Keratinocyte (primary cell): ENCODE results near the gene PCDHB6. TPM values are rescaled to one million over a fixed set of nuclear protein-coding genes. Genes with fewer than 3 reads are reported as not detected.
"Not testable (repeated sequence)": the region's sequence is repeated elsewhere in the genome, so short reads cannot be mapped to it uniquely, and the experiment has no call there.

Source experiments
- DNase-seq: peaks from one replicate; pipeline ENCODE4 v3.0.0-alpha.2; 2011; ENCODE audit warnings: low read depth, missing footprints, low spot score
- FAIRE-seq: peaks from 2 replicates; lab custom pipeline; 2011; peaks lifted over from hg19 to GRCh38; lab: Jason Lieb, UNC
- H2AFZ ChIP-seq: 2 replicates; pipeline ENCODE4 v1.6.0; 2012; ENCODE audit warnings: low read length, control low read depth, inconsistent platforms; ENCODE audit not compliant: control insufficient read depth
- H3K27ac ChIP-seq: 2 replicates; pipeline ENCODE4 v1.5.1; 2011; ENCODE audit warnings: low read length; ENCODE audit not compliant: control insufficient read depth, insufficient read depth
- H3K27me3 ChIP-seq: 3 replicates; pipeline ENCODE4 v1.6.0; 2011; ENCODE audit warnings: low read length; ENCODE audit not compliant: control insufficient read depth, insufficient read depth; ENCODE audit errors: extremely low read depth
- H3K36me3 ChIP-seq, 2 experiments: 2 replicates in 1 of 2; 3 replicates in 1 of 2; pipeline ENCODE4 v1.5.1; 2011; ENCODE audit warnings: low read length in 2 of 2, mild to moderate bottlenecking in 1 of 2; ENCODE audit not compliant: control insufficient read depth in 2 of 2, insufficient read depth in 2 of 2; ENCODE audit errors: extremely low read depth in 1 of 2
- H3K4me1 ChIP-seq: 3 replicates; pipeline ENCODE4 v1.5.1; 2011; ENCODE audit warnings: low read length; ENCODE audit not compliant: control insufficient read depth, insufficient read depth; ENCODE audit errors: extremely low read depth
- H3K4me2 ChIP-seq: 3 replicates; pipeline ENCODE4 v1.6.0; 2011; ENCODE audit warnings: low read depth, low read length; ENCODE audit not compliant: control insufficient read depth, insufficient read depth; ENCODE audit errors: extremely low read depth
- H3K4me3 ChIP-seq, 3 experiments: fragments of 200-600 bp in 1 of 3; sonication (generic) in 1 of 3; 2 replicates in 2 of 3; 3 replicates in 1 of 3; pipeline ENCODE4 v1.5.1; 2011 to 2016; ENCODE audit warnings: low read length in 3 of 3, mild to moderate bottlenecking in 3 of 3, control low read depth in 2 of 3, inconsistent platforms in 1 of 3, low read depth in 1 of 3, mixed read lengths in 1 of 3, mixed run types in 1 of 3, moderate library complexity in 1 of 3; ENCODE audit not compliant: control insufficient read depth in 2 of 3, insufficient read depth in 2 of 3; ENCODE audit errors: extremely low read depth in 1 of 3
- H3K79me2 ChIP-seq: 2 replicates; pipeline ENCODE4 v1.6.0; 2012; ENCODE audit warnings: low read length; ENCODE audit not compliant: control insufficient read depth, insufficient read depth
- H3K9ac ChIP-seq: 3 replicates; pipeline ENCODE4 v1.6.0; 2011; ENCODE audit warnings: low read length; ENCODE audit not compliant: control insufficient read depth, insufficient read depth; ENCODE audit errors: extremely low read depth
- H3K9me1 ChIP-seq: 3 replicates; pipeline ENCODE4 v1.6.0; 2011; ENCODE audit warnings: low read length; ENCODE audit not compliant: control insufficient read depth, insufficient read depth; ENCODE audit errors: extremely low read depth
- H3K9me3 ChIP-seq: 2 replicates; pipeline ENCODE4 v1.5.1; 2012; ENCODE audit warnings: low read depth, low read length; ENCODE audit not compliant: control insufficient read depth
- H4K20me1 ChIP-seq: 3 replicates; pipeline ENCODE4 v1.6.0; 2011; ENCODE audit warnings: low read length; ENCODE audit not compliant: control insufficient read depth, insufficient read depth; ENCODE audit errors: extremely low read depth
- EZH2 ChIP-seq: IDR thresholded peaks from one replicate; pipeline ENCODE4 v1.6.1; 2012; ENCODE audit warnings: inconsistent platforms, mild to moderate bottlenecking, low read length, moderate library complexity
- dilution Hi-C: fragments of 300-500 bp; cut with MboI; formaldehyde crosslinking; loops from one replicate; pipeline ENCODE4 v1.7.0; 2020; ENCODE audit warnings: low sequenced_read_pairs; ENCODE audit not compliant: extremely low pct_ligation_motif_present
- polyA plus RNA-seq, 5 experiments: library from polyadenylated mRNA; depleted of rRNA in 3 of 5; stranded (reverse) in 3 of 5; stranded (forward) in 1 of 5; unstranded in 1 of 5; fragments of >200 nt; gene quantifications; 1 replicate in 1 of 5; 2 replicates in 3 of 5; 3 replicates in 1 of 5; pipeline versions ENCODE4 v1.2.1 to v1.2.3, GENCODE V29; 2011 to 2012; ENCODE audit warnings: missing spikeins in 2 of 5, low read depth in 1 of 5, low replicate concordance in 1 of 5
- TF ChIP-seq, protein P1 (sequence below), 3 experiments: IDR thresholded peaks in 1 of 3; conservative IDR thresholded peaks in 1 of 3; optimal IDR thresholded peaks in 1 of 3; 2 replicates in 2 of 3; 3 replicates in 1 of 3; pipeline versions ENCODE3 to v1.5.1; 2011; ENCODE audit warnings: low read length in 3 of 3, mild to moderate bottlenecking in 3 of 3, moderate library complexity in 2 of 3, control low read depth in 1 of 3, inconsistent platforms in 1 of 3; ENCODE audit not compliant: insufficient read depth in 2 of 3; ENCODE audit errors: extremely low read depth in 1 of 3

The PCDHB6 gene
- polyA plus RNA-seq, 1 donor (not counting 4 experiments of a cell fraction or from before 2014, with no cell fraction given) = 0.03 TPM

DNA sequence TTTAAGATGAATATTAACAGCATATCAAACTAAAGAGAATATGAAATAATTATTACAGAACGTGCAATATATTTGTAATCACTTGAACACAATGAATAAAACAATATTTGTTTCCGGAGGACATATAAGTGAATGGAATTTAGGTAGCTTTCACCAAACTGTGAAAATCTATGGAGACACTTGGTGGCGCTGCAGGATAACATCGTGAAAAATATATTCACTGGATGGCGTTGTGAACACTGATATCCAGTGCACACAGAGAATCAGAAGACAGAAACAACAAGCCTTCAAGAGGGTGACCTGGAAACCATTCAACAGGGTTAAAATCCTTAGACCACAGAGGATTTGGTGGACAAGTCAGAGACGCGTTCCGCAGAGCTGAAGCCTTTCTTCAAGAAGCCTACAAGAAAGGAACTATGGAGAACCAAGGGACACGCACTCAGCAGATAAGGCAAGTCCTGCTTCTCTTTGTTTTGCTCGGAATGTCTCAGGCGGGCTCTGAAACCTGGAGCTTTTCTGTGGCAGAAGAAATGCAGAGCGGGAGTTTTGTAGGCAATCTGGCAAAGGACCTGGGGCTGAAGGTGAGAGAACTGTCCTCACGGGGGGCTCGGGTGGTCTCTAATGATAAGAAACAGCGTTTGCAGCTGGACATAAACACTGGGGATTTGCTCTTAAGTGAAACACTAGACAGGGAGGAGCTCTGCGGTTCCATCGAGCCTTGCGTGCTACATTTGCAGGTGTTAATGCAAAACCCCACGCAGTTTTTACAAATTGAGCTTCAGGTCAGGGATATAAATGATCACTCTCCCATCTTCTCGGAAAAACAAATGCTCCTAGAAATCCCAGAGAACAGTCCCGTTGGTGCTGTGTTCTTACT is 49.7 kb downstream of the PCDHB6 start, which contains the start of gene PCDHB11:
PCDHB11 (plus strand) TSS at position 269 of the 877 bp plus-strand sequence; CDS start at position 417, 148 bp downstream.
- Histone ChIP-seq H3K27me3 (no peaks in the 10 kb centered on the region), H3K79me2 (no peaks in the 10 kb centered on the region), H3K4me2 (no peak within 1 kb of the TSS), H3K9me1 (no peaks in the 10 kb centered on the region), H3K9me3 (no peaks in the 10 kb centered on the region), H2AFZ (no peak within 1 kb of the TSS), H3K4me3 (no peak within 1 kb of the TSS), H3K36me3 (no peaks in the 10 kb centered on the region), H3K4me1 (no peaks in the 10 kb centered on the region), H3K27ac (no peak within 1 kb of the TSS), H3K9ac (no peak within 1 kb of the TSS), H4K20me1 (no peaks in the 10 kb centered on the region)
- no peak for TF ChIP-seq EZH2
- TF ChIP-seq, protein P1, sequence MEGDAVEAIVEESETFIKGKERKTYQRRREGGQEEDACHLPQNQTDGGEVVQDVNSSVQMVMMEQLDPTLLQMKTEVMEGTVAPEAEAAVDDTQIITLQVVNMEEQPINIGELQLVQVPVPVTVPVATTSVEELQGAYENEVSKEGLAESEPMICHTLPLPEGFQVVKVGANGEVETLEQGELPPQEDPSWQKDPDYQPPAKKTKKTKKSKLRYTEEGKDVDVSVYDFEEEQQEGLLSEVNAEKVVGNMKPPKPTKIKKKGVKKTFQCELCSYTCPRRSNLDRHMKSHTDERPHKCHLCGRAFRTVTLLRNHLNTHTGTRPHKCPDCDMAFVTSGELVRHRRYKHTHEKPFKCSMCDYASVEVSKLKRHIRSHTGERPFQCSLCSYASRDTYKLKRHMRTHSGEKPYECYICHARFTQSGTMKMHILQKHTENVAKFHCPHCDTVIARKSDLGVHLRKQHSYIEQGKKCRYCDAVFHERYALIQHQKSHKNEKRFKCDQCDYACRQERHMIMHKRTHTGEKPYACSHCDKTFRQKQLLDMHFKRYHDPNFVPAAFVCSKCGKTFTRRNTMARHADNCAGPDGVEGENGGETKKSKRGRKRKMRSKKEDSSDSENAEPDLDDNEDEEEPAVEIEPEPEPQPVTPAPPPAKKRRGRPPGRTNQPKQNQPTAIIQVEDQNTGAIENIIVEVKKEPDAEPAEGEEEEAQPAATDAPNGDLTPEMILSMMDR (optimal IDR thresholded peaks at IDR 0.05 in 1 of 3, IDR thresholded peaks at IDR 0.05 in 1 of 3, conservative IDR thresholded peaks at IDR 0.05 in 1 of 3; ENCODE audit: extremely low read depth in 1 of 3, insufficient read depth in 2 of 3, low read length in 3 of 3) = no peak
- dilution Hi-C loops = no loop called here
- FAIRE-seq (no peak), DNase-seq (no peak)

DNA sequence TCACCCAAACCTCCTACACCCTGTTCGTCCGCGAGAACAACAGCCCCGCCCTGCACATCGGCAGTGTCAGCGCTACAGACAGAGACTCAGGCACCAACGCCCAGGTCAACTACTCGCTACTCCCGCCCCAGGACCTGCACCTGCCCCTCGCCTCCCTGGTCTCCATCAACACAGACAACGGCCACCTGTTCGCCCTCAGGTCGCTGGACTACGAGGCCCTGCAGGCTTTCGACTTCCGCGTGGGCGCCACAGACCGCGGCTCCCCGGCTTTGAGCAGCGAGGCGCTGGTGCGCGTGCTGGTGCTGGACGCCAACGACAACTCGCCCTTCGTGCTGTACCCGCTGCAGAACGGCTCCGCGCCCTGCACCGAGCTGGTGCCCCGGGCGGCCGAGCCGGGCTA is 51.3 kb downstream of the PCDHB6 start:
- DNase-seq, H2AFZ ChIP-seq, H3K9me1 ChIP-seq, FAIRE-seq, H3K27me3 ChIP-seq, H3K9ac ChIP-seq, H3K4me3 ChIP-seq, H4K20me1 ChIP-seq, dilution Hi-C loops, H3K9me3 ChIP-seq, H3K4me1 ChIP-seq, H3K36me3 ChIP-seq, H3K27ac ChIP-seq, H3K79me2 ChIP-seq, H3K4me2 ChIP-seq: not testable (repeated sequence)

DNA sequence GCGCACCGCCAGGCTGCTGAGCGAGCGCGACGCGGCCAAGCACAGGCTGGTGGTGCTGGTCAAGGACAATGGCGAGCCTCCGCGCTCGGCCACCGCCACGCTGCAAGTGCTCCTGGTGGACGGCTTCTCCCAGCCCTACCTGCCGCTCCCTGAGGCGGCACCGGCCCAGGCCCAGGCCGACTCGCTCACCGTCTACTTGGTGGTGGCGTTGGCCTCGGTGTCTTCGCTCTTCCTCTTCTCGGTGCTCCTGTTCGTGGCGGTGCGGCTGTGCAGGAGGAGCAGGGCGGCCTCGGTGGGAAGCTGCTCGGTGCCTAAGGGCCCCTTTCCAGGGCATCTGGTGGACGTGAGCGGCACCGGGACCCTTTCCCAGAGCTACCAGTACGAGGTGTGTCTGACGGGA is 51.8 kb downstream of the PCDHB6 start:
- H3K4me2 ChIP-seq, H3K27ac ChIP-seq, FAIRE-seq, H3K79me2 ChIP-seq, H4K20me1 ChIP-seq, H3K4me3 ChIP-seq, dilution Hi-C loops, H3K9ac ChIP-seq, H3K9me1 ChIP-seq, DNase-seq, H3K36me3 ChIP-seq, H2AFZ ChIP-seq, H3K4me1 ChIP-seq, H3K27me3 ChIP-seq, H3K9me3 ChIP-seq: not testable (repeated sequence)

Other genes with a start within 250 kb of the PCDHB6 start
- 0.14 to 0.64 TPM (median 0.45 TPM) in 3 replicates for gene PCDHAC1, start 223.8 kb upstream of the PCDHB6 start, polyA plus RNA-seq
- gene PCDHAC2, start 183.6 kb upstream of the PCDHB6 start, polyA plus RNA-seq = 1.2 to 2.1 TPM (median 1.9 TPM) in 3 replicates
- gene PCDHB1, start 98.7 kb upstream of the PCDHB6 start, polyA plus RNA-seq = not detected in 3 replicates
- gene PCDHB2, start 55.4 kb upstream of the PCDHB6 start, polyA plus RNA-seq = 0.26 to 1.1 TPM (median 0.46 TPM) in 3 replicates
- 0.03 to 0.08 TPM (median 0.05 TPM) in 3 replicates for gene PCDHB3, start 49.6 kb upstream of the PCDHB6 start, polyA plus RNA-seq
- gene PCDHB4, start 28.2 kb upstream of the PCDHB6 start, polyA plus RNA-seq = 0.04 to 0.05 TPM in 2 of 3 replicates, not detected in the other
- 0.07 to 0.10 TPM (median 0.09 TPM) in 3 replicates for gene PCDHB5, start 14.9 kb upstream of the PCDHB6 start, polyA plus RNA-seq
- gene PCDHB7, start 22.6 kb downstream of the PCDHB6 start, polyA plus RNA-seq = not detected in 3 replicates
- not detected in 3 replicates for gene PCDHB8, start 27.7 kb downstream of the PCDHB6 start, polyA plus RNA-seq
- gene PCDHB16, start 32.3 kb downstream of the PCDHB6 start, polyA plus RNA-seq = 0.02 to 0.09 TPM (median 0.07 TPM) in 3 replicates
- gene PCDHB9, start 37.1 kb downstream of the PCDHB6 start, polyA plus RNA-seq = 0.01 TPM in 1 of 3 replicates, not detected in the others
- gene PCDHB10, start 42.3 kb downstream of the PCDHB6 start, polyA plus RNA-seq = 0.04 to 0.07 TPM (median 0.05 TPM) in 3 replicates
- not detected in 3 replicates for gene PCDHB11, start 49.6 kb downstream of the PCDHB6 start, polyA plus RNA-seq
- gene PCDHB12, start 58.7 kb downstream of the PCDHB6 start, polyA plus RNA-seq = 0.03 TPM in 1 of 3 replicates, not detected in the others
- 0.07 to 0.13 TPM (median 0.09 TPM) in 3 replicates for gene PCDHB13, start 63.9 kb downstream of the PCDHB6 start, polyA plus RNA-seq
- gene PCDHB14, start 73.3 kb downstream of the PCDHB6 start, polyA plus RNA-seq = 0.13 to 0.41 TPM (median 0.20 TPM) in 3 replicates
- 0.03 to 0.31 TPM (median 0.09 TPM) in 3 replicates for gene PCDHB15, start 95.3 kb downstream of the PCDHB6 start, polyA plus RNA-seq
- not detected in 3 replicates for gene SLC25A2, start 154.0 kb downstream of the PCDHB6 start, polyA plus RNA-seq
- 37.5 to 58.9 TPM (median 47.5 TPM) in 3 replicates for gene TAF7, start 170.7 kb downstream of the PCDHB6 start, polyA plus RNA-seq
- gene PCDHGA1, start 180.5 kb downstream of the PCDHB6 start, polyA plus RNA-seq = 0.08 to 0.17 TPM (median 0.09 TPM) in 3 replicates
- gene PCDHGA2, start 188.7 kb downstream of the PCDHB6 start, polyA plus RNA-seq = 0.14 to 0.37 TPM (median 0.35 TPM) in 3 replicates
- 0.03 to 0.05 TPM in 2 of 3 replicates, not detected in the other for gene PCDHGA3, start 193.8 kb downstream of the PCDHB6 start, polyA plus RNA-seq
- 0.08 to 0.15 TPM (median 0.09 TPM) in 3 replicates for gene PCDHGB1, start 200.0 kb downstream of the PCDHB6 start, polyA plus RNA-seq
- 0.05 to 0.15 TPM (median 0.14 TPM) in 3 replicates for gene PCDHGA4, start 205.0 kb downstream of the PCDHB6 start, polyA plus RNA-seq
- 0.12 to 0.15 TPM (median 0.12 TPM) in 3 replicates for gene PCDHGB2, start 209.9 kb downstream of the PCDHB6 start, polyA plus RNA-seq
- gene PCDHGA5, start 214.1 kb downstream of the PCDHB6 start, polyA plus RNA-seq = 0.01 to 0.07 TPM (median 0.06 TPM) in 3 replicates
- 0.17 to 0.28 TPM (median 0.18 TPM) in 3 replicates for gene PCDHGB3, start 220.2 kb downstream of the PCDHB6 start, polyA plus RNA-seq
- 0.16 to 0.36 TPM (median 0.28 TPM) in 3 replicates for gene PCDHGA6, start 223.8 kb downstream of the PCDHB6 start, polyA plus RNA-seq
- gene PCDHGA7, start 232.7 kb downstream of the PCDHB6 start, polyA plus RNA-seq = 0.13 to 0.24 TPM (median 0.14 TPM) in 3 replicates
- 1.6 to 2.7 TPM (median 2.4 TPM) in 3 replicates for gene PCDHGB4, start 237.6 kb downstream of the PCDHB6 start, polyA plus RNA-seq
- gene PCDHGA8, start 242.6 kb downstream of the PCDHB6 start, polyA plus RNA-seq = 0.08 to 0.09 TPM (median 0.09 TPM) in 3 replicates
- 1.8 to 4.3 TPM (median 1.9 TPM) in 3 replicates for gene PCDHGB5, start 247.9 kb downstream of the PCDHB6 start, polyA plus RNA-seq